Measurements from ENCODE around the gene IRAG1. TPM values are rescaled to one million over a fixed set of nuclear protein-coding genes. Genes with fewer than 3 reads are reported as not detected.
"Not testable (repeated sequence)": the region's sequence is repeated elsewhere in the genome, so short reads cannot be mapped to it uniquely, and the experiment has no call there.

IRAG1 gene
- total RNA-seq, 1 experiment from 2014 or later, result 0.21 TPM

- POLR2A ChIA-PET, result no interaction called here
- no peak for ATAC-seq
- CTCF ChIA-PET, result no interaction called here
- Histone ChIP-seq H3K4me1 (ENCODE audit: control insufficient read depth, insufficient read depth, low read length) (no peaks in the 10 kb centered on the region), H3K36me3 (ENCODE audit: control insufficient read depth, insufficient read depth, low read length) (no peaks in the 10 kb centered on the region), H3K4me3 (ENCODE audit: low read depth in 2 of 2, low read length in 2 of 2) (no peak overlapping the region), H3K27me3 (ENCODE audit: control insufficient read depth, insufficient read depth, low read length) (peaks cover 10% of the 10 kb centered on the region; the same call in 1 of the 2 replicates), H3K9me3 (ENCODE audit: control insufficient read depth, insufficient read depth, low read depth, low read length) (no peaks in the 10 kb centered on the region), H3K27ac (ENCODE audit: low read length) (no peak overlapping the region)
- intact Hi-C loops (cut with micrococcal nuclease; ENCODE audit: unreplicated experiment) (no loop called here), in situ Hi-C loops (cut with HindIII; ENCODE audit: low pct_unique_long_range_greater_than_20kb, low sequenced_read_pairs) (no loop called here)
- TF ChIP-seq POLR2AphosphoS5 (IDR thresholded peaks at IDR 0.05; ENCODE audit: low read depth, low read length), result no peak
- no peak for TF ChIP-seq REST (IDR thresholded peaks at IDR 0.05; ENCODE audit: insufficient read depth in 1 of 2, low read depth in 2 of 2, low read length in 1 of 2)
- no peak for DNase-seq (ENCODE audit: low read depth, low spot score)
- no TSS peak for BruUV-seq (replicated peaks)
Measured at GRCh38 chr11:10680956-10681487, 12.5 kb downstream of the IRAG1 start.

GRCh38 chr11:10680279-10680678, 13.3 kb downstream of the IRAG1 start:
- DNase-seq (ENCODE audit: low read depth, low spot score); H3K27ac ChIP-seq (ENCODE audit: low read length); BruUV-seq (replicated peaks); CTCF ChIA-PET; H3K4me3 ChIP-seq (ENCODE audit: low read depth in 2 of 2, low read length in 2 of 2); H3K9me3 ChIP-seq (ENCODE audit: control insufficient read depth, insufficient read depth, low read depth, low read length); ATAC-seq; intact Hi-C loops (cut with micrococcal nuclease; ENCODE audit: unreplicated experiment); POLR2A ChIA-PET; in situ Hi-C loops (cut with HindIII; ENCODE audit: low pct_unique_long_range_greater_than_20kb, low sequenced_read_pairs); H3K27me3 ChIP-seq (ENCODE audit: control insufficient read depth, insufficient read depth, low read length); H3K4me1 ChIP-seq (ENCODE audit: control insufficient read depth, insufficient read depth, low read length); H3K36me3 ChIP-seq (ENCODE audit: control insufficient read depth, insufficient read depth, low read length): not testable (repeated sequence)

GRCh38 chr11:10679644-10680043, 13.9 kb downstream of the IRAG1 start:
- no peak for DNase-seq (ENCODE audit: low read depth, low spot score)
- no peak for ATAC-seq
- no peak for TF ChIP-seq SIN3A (IDR thresholded peaks at IDR 0.05; ENCODE audit: borderline replicate concordance, insufficient read depth, low read depth, low read length)
- no peak for TF ChIP-seq POLR2AphosphoS5 (IDR thresholded peaks at IDR 0.05; ENCODE audit: low read depth, low read length)
- no peak for TF ChIP-seq CTCF (IDR thresholded peaks at IDR 0.05)
- TF ChIP-seq REST (IDR thresholded peaks at IDR 0.05; ENCODE audit: insufficient read depth in 1 of 2, low read depth in 2 of 2, low read length in 1 of 2), result no peak
- TF ChIP-seq TCF7L2 (IDR thresholded peaks at IDR 0.05; ENCODE audit: low read depth, low read length), result no peak
- H3K4me1 ChIP-seq (ENCODE audit: control insufficient read depth, insufficient read depth, low read length), result no peaks in the 10 kb centered on the region
- intact Hi-C loops (cut with micrococcal nuclease; ENCODE audit: unreplicated experiment) (no loop called here), in situ Hi-C loops (cut with HindIII; ENCODE audit: low pct_unique_long_range_greater_than_20kb, low sequenced_read_pairs) (no loop called here)
- H3K27me3 ChIP-seq (ENCODE audit: control insufficient read depth, insufficient read depth, low read length), result peaks cover 7% of the 10 kb centered on the region; the same call in 1 of the 2 replicates
- ChIA-PET POLR2A (interaction anchor here (0.6 kb wide), 1 partner anchor 319 kb away, joined by 6 read pairs; no protein-coding TSS in a partner anchor), CTCF (no interaction called here)
- H3K9me3 ChIP-seq (ENCODE audit: control insufficient read depth, insufficient read depth, low read depth, low read length), result no peaks in the 10 kb centered on the region
- no peak overlapping the region for H3K27ac ChIP-seq (ENCODE audit: low read length)
- no TSS peak for BruUV-seq (replicated peaks)
- H3K4me3 ChIP-seq (ENCODE audit: low read depth in 2 of 2, low read length in 2 of 2), result no peak overlapping the region
- H3K36me3 ChIP-seq (ENCODE audit: control insufficient read depth, insufficient read depth, low read length), result no peaks in the 10 kb centered on the region
